Endothelial cell of hepatic sinusoid (primary cell): ENCODE measurements around the gene SLC6A9.

ENCODE experiments used
- in situ Hi-C: cut with HindIII; loops from 2 replicates; pipeline ENCODE4 v1.10.0; 2017; ENCODE audit warnings: low sequenced_read_pairs

SLC6A9 gene

DNA sequence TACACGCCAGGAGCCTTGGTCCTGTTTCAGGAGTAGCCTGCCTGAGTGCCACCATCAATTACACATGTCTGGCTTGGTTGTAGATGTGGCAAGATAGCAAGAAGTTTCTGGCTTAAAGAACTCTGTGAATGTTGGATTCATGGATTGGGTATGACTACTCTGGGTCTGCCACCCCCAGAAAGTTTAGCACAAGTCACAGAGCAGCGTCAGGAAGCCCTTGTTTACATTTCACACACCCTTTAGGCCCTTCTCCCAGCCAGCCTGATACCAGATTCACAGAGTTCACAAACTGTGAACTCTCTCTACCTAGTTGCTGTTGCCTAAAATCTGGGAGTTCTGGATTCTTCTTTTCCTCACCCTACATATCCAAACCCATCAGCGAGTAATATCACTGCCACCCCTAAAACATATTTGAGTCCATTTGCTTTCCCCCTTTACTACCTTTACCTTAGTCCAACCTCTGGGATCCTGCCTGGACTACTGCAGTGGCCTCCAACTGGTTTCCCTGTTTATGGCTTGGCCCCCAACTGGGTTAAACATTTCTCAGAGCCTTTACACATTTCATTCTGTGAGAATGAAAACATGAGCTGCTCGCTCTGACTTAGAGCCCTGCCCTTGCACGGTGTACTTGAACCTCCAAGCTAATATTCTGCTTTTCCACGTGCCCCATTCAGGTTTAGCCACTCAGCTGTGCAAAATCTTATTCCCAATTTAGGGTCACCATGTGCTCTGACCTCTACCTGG is 43.9 kb downstream of the SLC6A9 start:
- in situ Hi-C loops = no loop called here

DNA sequence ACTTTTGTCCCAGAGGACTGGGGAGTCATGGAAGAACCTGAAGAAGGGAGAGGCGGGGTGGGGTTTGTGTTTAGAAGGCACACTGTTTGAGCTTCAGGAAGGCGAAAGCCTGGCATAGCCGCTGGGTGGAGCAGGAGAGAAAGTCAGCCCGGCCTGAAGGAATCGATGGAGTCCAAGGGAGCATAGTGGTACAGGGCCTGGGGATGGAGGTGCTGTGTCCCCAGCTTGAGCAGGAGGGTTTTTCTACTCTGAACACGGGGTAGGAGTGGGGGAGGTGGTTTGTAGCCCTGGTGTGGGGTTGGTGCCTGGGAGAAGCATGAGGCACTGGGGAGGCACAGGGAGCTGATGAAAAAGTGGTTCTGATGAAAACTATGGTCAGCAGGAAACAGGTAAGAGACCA is 44.5 kb downstream of the SLC6A9 start:
- in situ Hi-C loops = no loop called here

DNA sequence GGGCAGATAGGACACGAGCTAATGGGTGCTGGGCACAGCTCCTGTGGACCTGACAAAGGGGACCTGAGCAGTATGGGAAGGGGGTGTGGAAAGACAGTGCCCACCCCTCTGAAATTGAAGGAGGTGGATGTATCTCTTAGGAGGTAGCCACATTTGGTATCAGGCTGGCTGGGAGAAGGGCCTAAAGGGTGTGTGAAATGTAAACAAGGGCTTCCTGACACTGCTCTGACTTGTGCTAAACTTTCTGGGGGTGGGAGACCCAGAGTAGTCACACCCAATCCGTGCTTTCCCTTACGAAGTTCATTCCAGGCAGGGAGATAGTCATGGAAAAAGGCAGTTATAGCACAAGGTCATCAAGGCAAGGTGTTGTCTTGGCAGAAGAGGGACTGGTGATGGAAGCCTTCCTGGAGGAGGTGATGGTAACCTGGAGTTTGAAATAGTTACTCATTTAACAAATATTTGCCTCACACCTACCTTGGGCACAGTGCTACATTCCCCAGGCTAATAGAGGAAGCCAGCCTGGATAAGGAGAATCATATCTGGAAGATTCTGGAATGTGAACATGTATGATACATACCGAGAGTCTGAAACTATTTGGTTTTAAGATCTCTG is 45.2 kb downstream of the SLC6A9 start:
- in situ Hi-C loops = no loop called here

DNA sequence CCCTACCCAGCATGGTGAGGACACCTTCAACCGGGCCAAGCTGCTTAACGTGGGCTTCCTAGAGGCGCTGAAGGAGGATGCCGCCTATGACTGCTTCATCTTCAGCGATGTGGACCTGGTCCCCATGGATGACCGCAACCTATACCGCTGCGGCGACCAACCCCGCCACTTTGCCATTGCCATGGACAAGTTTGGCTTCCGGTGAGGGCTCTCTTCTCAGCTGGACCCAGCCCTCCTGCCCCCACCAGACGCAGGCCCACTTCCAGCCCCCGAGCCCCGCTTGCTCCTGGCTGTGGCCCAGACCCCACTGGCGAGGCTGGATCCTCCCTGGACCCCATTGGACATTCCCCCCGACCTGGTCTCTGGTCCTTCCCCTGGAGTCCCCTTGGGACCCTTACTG is 46.4 kb downstream of the SLC6A9 start:
- in situ Hi-C loops = no loop called here

DNA sequence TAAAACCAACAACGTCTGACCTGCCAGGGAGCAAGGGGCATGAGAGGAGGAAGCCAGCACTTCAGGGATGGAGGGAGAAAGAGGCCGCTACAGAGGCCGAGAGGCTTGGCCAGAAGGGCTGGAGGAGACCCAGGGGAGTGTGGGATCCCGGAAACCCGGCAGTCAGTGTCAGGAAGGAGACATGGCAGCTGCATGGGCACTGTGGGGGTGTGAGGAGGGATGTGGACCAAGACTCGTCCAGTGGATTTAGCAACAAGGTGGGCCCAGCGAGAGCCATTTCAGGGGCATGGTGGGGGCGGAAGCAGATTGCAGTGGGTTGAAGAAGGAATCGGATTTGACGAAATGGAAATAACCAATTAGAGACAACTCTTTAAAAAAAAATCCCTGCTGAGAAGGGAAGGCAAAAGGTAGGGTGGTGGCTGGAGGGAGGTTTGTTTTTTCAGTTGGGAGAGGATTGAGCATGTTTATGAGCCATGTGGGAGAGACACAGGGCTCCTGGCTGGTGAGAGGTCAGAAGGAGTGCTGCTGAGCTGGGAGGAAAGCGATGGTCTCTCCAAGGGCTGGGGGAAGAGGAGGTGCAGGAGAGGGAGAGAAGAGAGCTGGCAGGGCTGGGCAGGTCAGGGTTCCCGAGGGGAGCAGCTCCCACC is 47.9 kb downstream of the SLC6A9 start:
- in situ Hi-C loops = no loop called here

DNA sequence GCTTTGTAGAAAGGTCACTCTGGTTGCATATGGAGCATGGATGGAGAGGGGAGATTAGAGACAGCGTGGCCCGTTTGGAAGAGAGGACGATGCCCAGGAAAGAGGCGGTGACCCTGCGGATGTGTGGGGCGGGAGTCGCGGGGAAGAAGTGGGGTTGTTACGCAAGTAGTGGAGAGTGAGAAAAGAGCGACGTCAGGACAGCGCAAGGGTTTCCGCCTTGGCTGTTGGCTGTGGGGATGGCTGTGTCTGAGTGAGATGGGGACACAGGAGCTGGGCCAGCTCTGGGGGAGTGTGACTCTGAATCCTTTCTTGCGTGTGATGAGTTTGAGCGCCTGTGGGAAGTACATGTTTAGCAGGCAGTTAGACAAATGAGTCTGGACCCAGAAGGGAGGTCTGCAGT is 48.5 kb downstream of the SLC6A9 start:
- in situ Hi-C loops = no loop called here

DNA sequence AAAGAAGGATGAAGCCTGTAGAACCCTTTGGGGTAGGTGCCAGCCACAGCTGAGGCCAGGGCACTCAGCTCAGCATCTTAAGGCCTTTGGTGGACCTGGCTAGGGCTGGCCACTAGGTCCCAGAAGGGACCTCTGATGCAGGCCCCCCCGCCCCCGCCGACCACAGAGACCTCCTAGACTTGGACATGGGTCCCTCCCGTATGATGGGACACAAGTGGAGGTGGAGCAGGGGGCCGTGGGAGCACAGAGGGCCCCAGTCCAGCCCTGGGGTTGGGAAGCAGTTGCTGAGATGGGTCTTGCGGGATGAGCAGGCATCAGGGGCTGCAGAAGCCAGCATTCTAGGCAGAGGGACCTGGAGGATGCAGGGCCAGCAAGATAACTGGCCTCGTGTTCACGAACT is 49.0 kb downstream of the SLC6A9 start:
- in situ Hi-C loops = no loop called here

DNA sequence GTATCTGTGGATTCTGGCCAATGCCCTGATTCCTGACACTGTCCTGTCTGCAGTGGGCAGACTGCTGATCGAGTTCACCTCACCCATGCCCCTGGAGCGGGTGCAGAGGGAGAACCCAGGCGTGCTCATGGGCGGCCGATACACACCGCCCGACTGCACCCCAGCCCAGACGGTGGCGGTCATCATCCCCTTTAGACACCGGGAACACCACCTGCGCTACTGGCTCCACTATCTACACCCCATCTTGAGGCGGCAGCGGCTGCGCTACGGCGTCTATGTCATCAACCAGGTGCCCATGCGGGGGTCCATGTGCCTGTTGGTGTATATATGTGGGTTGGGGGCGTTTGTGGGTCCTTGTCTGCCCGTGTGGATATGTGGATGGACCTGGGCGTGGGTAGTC is 49.6 kb downstream of the SLC6A9 start:
- in situ Hi-C loops = no loop called here

DNA sequence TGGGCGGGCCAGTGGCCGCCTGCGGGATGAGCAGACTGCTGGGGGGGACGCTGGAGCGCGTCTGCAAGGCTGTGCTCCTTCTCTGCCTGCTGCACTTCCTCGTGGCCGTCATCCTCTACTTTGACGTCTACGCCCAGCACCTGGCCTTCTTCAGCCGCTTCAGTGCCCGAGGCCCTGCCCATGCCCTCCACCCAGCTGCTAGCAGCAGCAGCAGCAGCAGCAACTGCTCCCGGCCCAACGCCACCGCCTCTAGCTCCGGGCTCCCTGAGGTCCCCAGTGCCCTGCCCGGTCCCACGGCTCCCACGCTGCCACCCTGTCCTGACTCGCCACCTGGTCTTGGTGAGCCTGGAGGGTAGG is 50.1 kb downstream of the SLC6A9 start:
- in situ Hi-C loops = no loop called here

DNA sequence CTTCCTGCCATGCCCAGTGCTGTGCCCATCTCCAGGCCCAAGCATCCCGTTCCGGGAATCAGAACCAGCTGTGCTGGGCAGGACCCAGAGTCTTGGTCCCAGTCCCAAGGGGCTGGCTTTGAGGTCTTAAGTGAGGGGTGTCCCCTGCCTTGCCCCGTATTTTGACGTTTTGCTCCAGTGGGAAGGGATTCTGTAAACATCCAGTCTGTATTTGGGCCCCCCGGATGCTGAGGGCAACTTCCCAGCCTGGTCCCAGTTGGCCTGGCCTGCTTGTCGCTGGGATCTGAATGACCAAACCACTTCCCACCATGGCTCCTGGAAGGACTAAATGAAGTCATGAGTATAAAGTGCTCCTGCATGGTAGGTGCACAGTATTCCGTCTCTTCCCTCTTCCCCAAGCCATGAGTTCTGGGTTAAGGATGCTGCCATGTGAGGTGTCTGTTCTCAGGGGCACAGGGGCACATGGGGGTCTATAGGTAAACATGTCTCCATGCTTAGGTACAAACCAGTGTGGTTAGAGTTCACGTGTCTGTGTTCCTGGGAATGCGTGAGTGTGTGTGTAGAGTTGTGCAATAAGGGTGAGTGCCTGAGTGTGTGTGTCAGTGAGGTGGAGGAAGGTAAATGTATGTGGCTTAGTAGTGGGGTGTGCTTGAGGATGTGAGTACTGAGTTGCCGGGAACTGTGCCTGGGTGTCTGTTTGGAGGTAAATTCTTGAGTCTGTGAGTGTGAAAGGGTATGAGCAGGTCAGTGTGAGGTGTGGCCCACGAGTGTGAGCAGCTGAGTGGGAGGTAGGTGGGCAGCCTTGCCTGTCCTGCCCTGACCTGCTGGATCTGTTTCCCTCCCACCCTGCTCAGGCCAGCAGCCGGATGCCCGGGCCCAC is 50.8 kb downstream of the SLC6A9 start:
- in situ Hi-C loops = no loop called here

DNA sequence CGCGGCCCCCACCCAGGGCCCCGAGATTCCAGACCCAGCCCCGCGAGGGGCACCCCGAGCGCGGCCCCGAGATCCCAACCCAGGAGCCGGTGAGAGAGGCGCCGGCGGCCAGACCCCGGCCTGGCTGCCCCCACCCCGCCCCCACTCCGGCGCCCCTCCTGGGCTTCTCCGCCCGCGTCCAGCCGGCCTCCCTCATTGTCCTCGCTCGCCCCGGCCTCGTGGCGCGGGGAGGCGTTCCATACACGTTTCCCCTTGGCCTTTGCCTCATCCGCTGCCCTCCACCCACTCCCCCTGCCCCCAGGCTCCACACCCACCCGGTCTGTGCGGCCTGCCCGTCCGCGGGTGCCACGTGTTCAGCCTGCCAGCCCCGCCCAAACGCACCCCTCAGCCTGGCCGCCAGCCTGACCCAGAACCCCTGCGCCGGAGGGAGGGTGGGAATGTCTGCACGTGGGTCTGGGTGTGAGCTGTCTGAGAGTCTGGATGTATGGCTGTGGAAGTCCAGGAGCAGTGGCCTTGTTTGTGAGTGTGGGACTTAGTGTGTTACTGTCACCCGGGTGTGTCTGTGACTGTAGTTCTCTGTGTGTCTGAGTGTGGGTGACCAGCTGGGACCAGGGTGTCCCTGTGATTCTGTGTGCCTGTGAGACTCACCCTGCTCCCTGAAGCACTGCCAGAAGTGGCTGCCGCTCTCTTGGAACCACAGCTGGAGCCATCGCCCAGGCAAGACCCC is 51.6 kb downstream of the SLC6A9 start:
- in situ Hi-C loops = no loop called here

DNA sequence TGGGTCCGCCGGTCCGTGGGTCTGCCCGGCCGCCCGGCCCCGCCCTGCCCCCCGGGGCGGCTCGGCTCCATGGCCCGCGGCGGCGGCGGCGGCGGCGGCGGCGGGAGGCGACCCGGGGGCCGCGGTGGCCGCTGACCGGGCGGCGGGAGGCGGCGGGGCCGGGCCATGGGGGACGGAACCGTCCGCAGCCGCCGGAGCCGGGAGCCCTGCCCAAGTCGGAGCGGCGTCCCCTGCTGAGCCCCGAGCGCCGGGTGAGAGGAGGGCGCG is 52.1 kb downstream of the SLC6A9 start:
- in situ Hi-C loops = no loop called here

DNA sequence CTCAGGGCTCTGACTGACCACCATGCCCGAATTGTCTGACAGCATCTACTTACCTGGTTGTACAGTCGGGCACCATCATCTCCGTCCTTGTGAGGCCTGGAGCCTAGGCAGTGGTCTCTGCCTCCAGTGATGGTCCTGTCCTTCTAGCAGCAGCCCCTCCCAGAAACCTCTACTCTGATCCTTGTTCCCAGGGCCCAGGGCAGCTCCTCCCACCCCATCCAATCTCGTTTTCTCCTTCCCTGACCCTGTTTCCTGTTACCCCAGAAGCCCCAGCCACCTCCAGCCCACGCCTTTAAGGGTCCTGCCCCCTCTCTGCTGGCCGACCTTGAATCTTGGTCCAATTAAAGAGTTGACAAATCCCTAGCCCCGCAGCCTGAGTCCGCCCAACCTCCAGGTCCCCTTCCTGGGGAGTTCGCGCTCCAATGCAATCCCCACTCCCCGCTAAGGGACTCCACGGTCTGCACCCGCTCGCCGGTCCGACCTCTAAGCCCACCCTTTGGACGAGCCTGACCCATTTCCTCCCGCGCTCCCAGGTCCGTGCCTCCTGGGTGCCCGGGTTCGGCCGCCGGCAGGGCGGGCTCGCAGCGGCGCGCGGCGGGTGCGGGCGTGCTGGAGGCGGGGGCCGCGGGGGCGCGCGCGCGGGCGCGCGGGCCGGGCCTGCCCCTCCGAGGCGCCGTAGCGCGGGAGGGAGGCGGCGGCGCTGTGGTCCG is 52.6 kb downstream of the SLC6A9 start, which contains the start of gene B4GALT2:
Gene B4GALT2, plus strand, starts transcription at position 660 of the 710 bp plus-strand sequence. CDS start 1,951 bp downstream, outside the sequence.
- in situ Hi-C loops = no loop called here

DNA sequence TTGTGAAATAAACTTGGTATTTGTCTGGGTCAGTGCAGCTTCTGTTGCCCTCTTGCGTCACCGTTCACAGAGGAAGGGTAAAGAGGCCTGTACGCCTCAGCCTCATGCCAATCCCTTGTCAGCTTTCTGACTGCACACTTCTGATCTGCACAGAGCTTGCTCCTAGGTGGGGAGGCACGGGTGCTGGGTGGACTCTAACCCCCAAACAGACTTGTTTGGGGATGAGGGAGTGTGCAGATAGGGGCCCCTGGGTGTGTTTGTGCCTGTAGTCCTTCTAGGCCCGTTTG is 53.1 kb downstream of the SLC6A9 start:
- in situ Hi-C loops = no loop called here

DNA sequence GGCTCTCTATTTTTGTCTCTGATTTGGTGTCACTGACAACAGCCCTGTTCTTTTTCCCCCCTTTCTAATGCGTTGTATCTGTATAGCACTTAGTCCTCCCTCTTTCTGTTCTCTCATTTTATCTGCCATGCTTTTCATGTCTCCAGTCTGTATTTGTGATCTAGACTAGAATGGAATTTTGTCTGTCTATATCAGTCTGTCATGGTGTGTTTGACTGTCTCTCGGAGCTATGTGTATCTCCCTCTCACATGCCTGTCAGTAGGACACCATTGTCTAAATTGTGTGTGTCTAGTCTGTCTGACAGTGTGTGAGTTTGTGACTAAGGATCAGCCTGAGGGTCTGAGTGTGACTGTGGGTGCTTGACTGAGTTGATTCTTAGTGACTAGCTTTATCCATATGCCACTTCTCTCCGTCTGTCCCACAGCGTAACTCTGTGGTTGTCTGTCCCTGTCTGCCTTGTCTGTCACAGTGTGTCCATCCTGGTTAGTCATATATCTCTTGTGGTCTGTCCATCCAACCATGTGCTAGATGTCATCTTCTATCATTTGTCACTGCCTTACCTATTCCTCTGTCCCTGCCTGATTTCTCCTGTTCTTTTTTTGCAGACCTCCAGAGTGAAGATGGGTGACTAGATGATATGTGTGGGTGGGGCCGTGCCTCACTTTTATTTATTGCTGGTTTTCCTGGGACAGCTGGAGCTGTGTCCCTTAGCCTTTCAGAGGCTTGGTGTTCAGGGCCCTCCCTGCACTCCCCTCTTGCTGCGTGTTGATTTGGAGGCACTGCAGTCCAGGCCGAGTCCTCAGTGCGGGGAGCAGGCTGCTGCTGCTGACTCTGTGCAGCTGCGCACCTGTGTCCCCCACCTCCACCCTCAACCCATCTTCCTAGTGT is 53.6 kb downstream of the SLC6A9 start:
- in situ Hi-C loops = no loop called here

DNA sequence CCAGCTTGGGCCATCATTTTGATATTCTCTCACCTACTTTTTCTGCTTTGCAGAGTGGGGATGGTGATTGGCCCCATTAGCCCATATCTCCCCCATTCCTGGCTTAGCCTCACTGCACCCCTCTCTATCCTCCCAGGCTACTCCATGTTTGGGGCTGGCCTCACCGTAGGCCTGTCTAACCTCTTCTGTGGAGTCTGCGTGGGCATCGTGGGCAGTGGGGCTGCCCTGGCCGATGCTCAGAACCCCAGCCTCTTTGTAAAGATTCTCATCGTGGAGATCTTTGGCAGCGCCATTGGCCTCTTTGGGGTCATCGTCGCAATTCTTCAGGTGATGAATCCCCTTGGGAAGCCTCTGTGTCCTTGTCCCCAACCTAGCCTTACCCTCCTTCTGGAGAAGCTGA is 54.4 kb downstream of the SLC6A9 start:
- in situ Hi-C loops = no loop called here

DNA sequence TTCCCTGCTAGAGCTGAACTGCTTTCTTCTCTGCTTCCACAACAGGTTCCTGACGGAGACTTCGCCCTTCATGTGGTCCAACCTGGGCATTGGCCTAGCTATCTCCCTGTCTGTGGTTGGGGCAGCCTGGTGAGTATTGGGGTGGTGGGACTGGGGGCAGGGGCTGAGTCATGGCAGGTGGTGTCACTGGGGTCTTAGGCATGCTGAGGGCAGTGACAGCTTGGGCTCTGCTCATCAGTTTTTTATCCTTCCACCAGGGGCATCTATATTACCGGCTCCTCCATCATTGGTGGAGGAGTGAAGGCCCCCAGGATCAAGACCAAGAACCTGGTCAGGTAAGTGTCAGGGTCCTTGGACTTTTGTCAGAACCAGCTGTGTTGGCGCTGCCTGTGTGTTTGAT is 55.2 kb downstream of the SLC6A9 start:
- in situ Hi-C loops = no loop called here

DNA sequence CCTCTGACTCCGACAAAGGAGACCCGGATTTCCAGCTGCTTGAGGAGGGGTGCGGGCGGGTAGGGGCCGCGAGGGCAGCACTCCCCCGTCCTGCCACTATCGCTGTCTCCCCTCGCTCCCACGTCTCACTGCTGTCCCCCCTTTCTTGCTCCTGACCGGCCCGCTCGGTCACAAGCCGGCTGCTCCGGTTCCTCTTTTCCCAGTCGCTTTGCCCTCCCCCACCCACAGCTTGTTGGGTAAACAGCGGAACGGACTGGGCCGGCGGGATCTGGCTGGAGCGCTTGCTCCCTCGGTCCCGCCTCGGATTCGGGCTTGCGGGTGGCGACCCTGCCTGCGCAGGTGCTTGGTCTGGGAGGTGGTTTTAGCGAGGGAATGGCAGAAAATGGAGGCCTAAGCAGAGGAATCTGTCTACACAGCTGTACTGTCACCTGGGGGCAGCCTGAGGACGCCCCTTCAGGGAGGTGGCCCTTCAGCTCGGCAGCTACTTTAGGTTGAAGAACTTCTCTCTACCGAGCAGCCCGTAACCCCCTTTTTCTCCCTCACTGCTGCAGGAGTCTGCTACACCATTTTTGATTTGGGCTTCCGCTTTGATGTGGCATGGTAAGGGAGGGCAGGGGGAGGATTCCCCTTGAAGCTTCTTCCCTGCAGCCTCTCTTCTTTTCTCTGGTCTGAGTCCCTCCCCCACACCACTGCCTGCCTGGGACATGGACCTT is 55.9 kb downstream of the SLC6A9 start:
- in situ Hi-C loops = no loop called here
